Mesenchymal stem cell (in vitro differentiated cells and primary cell): ENCODE data around the gene UHRF2.

ENCODE experiments used
- DNase-seq: peaks from one replicate; pipeline ENCODE4 v3.0.0-alpha.2; 2013
- H2AFZ ChIP-seq: one replicate; pipeline ENCODE4 v1.6.1; 2013; ENCODE audit warnings: low read depth, mild to moderate bottlenecking, control low read depth, inconsistent platforms, low read length, moderate library complexity
- H2AK5ac ChIP-seq: 2 replicates; pipeline ENCODE4 v1.6.1; 2013; ENCODE audit warnings: low read length, moderate library complexity, mild to moderate bottlenecking, inconsistent platforms; ENCODE audit not compliant: severe bottlenecking
- H2BK120ac ChIP-seq: one replicate; pipeline ENCODE4 v1.6.1; 2013; ENCODE audit warnings: low read depth, mild to moderate bottlenecking, inconsistent platforms, low read length, moderate library complexity
- H2BK12ac ChIP-seq, 2 experiments: one replicate each; pipeline ENCODE4 v1.6.1; 2013; ENCODE audit warnings: inconsistent platforms in 2 of 2, low read length in 2 of 2, mild to moderate bottlenecking in 2 of 2, moderate library complexity in 2 of 2, control low read depth in 1 of 2
- H2BK15ac ChIP-seq: one replicate; pipeline ENCODE4 v1.6.1; 2013; ENCODE audit warnings: mild to moderate bottlenecking, low read depth, inconsistent platforms; ENCODE audit not compliant: poor library complexity, severe bottlenecking
- H2BK5ac ChIP-seq: 2 replicates; pipeline ENCODE4 v1.6.1; 2013; ENCODE audit warnings: low read depth, mild to moderate bottlenecking, low read length, control low read depth, inconsistent platforms; ENCODE audit not compliant: poor library complexity, severe bottlenecking
- H3K14ac ChIP-seq, 2 experiments: one replicate each; pipeline ENCODE4 v1.6.1; 2013; ENCODE audit warnings: inconsistent platforms in 2 of 2, low read length in 2 of 2, control low read depth in 1 of 2, mild to moderate bottlenecking in 1 of 2, moderate library complexity in 1 of 2
- H3K18ac ChIP-seq, 2 experiments: one replicate each; pipeline ENCODE4 v1.6.1; 2013; ENCODE audit warnings: inconsistent platforms in 2 of 2, low read length in 2 of 2, control low read depth in 1 of 2, low read depth in 1 of 2, mild to moderate bottlenecking in 1 of 2
- H3K23ac ChIP-seq, 2 experiments: one replicate each; pipeline ENCODE4 v1.6.1; 2013; ENCODE audit warnings: inconsistent platforms in 2 of 2, low read length in 2 of 2, mild to moderate bottlenecking in 2 of 2, moderate library complexity in 2 of 2, control low read depth in 1 of 2
- H3K27ac ChIP-seq: 2 replicates; pipeline ENCODE4 v1.5.1; 2013; ENCODE audit warnings: mild to moderate bottlenecking, moderate library complexity, low read length, control low read depth, inconsistent platforms; ENCODE audit not compliant: poor library complexity, severe bottlenecking
- H3K27me3 ChIP-seq, 2 experiments: 2 replicates each; pipeline versions ENCODE4 v1.6.1 to v1.7.0; 2013; ENCODE audit warnings: low read length in 2 of 2, mild to moderate bottlenecking in 2 of 2, moderate library complexity in 2 of 2, control low read depth in 1 of 2, inconsistent platforms in 1 of 2; ENCODE audit not compliant: control insufficient read depth in 1 of 2, insufficient read depth in 1 of 2
- H3K36me3 ChIP-seq, 2 experiments: 2 replicates each; pipeline versions ENCODE4 v1.6.1 to v1.7.0; 2013; ENCODE audit warnings: low read length in 2 of 2, control low read depth in 1 of 2, inconsistent platforms in 1 of 2, low read depth in 1 of 2, mild to moderate bottlenecking in 1 of 2; ENCODE audit not compliant: insufficient read depth in 2 of 2, control insufficient read depth in 1 of 2
- H3K4ac ChIP-seq, 2 experiments: one replicate each; pipeline ENCODE4 v1.6.1; 2013; ENCODE audit warnings: inconsistent platforms in 2 of 2, low read length in 2 of 2, mild to moderate bottlenecking in 2 of 2, moderate library complexity in 2 of 2, control low read depth in 1 of 2, low read depth in 1 of 2
- H3K4me1 ChIP-seq: 2 replicates; pipeline ENCODE4 v1.6.1; 2013; ENCODE audit warnings: low read depth, low read length, control low read depth; ENCODE audit not compliant: control insufficient read depth, insufficient read depth
- H3K4me2 ChIP-seq: 2 replicates; pipeline ENCODE4 v1.6.1; 2013; ENCODE audit warnings: low read length, mild to moderate bottlenecking, inconsistent platforms; ENCODE audit not compliant: poor library complexity, severe bottlenecking
- H3K4me3 ChIP-seq, 2 experiments: 2 replicates each; pipeline versions ENCODE4 v1.5.1 to v1.7.0; 2013; ENCODE audit warnings: low read length in 2 of 2, mild to moderate bottlenecking in 2 of 2, control low read depth in 1 of 2, low read depth in 1 of 2; ENCODE audit not compliant: insufficient read depth in 1 of 2
- H3K79me1 ChIP-seq: replicated peaks from 2 replicates; pipeline ENCODE4 v1.6.1; 2013; ENCODE audit warnings: mild to moderate bottlenecking, control low read depth, low read length, inconsistent platforms; ENCODE audit not compliant: poor library complexity, severe bottlenecking
- H3K9ac ChIP-seq: 2 replicates; pipeline ENCODE4 v1.7.0; 2013; ENCODE audit warnings: mild to moderate bottlenecking, low read length, moderate library complexity
- H3K9me3 ChIP-seq: 2 replicates; pipeline ENCODE4 v1.7.0; 2013; ENCODE audit warnings: mild to moderate bottlenecking, low read length; ENCODE audit not compliant: control insufficient read depth
- H4K8ac ChIP-seq: one replicate; pipeline ENCODE4 v1.6.1; 2013; ENCODE audit warnings: inconsistent platforms, mild to moderate bottlenecking, low read length, moderate library complexity
- H4K91ac ChIP-seq: one replicate; pipeline ENCODE4 v1.6.1; 2013; ENCODE audit warnings: mild to moderate bottlenecking, low read length, inconsistent platforms
- WGBS: methylation state at CpG from one replicate; pipeline ENCODE4 v1.1.7; 2013; ENCODE audit warnings: mixed read lengths; 5-methylcytosine and 5-hydroxymethylcytosine counted together

The UHRF2 gene

GRCh38 chr9:6410633-6411032 lies 2.4 kb upstream of the UHRF2 start:
- Histone ChIP-seq H3K4me3 (no peak overlapping the region), H3K4me2 (no peak overlapping the region), H2BK120ac (no peak overlapping the region), H3K27ac (no peak overlapping the region), H3K36me3 (no peaks in the 10 kb centered on the region), H3K4ac (no peak overlapping the region), H3K79me1 (no peaks in the 10 kb centered on the region), H3K9ac (no peak overlapping the region), H3K27me3 (no peaks in the 10 kb centered on the region), H3K23ac (no peak overlapping the region), H3K9me3 (no peaks in the 10 kb centered on the region), H2AK5ac (no peak overlapping the region), H2BK12ac (no peak overlapping the region), H4K91ac (no peak overlapping the region), H3K4me1 (peaks cover 5% of the 10 kb centered on the region), H2BK15ac (no peak overlapping the region), H4K8ac (no peak overlapping the region), H2BK5ac (no peak overlapping the region), H3K14ac (no peak overlapping the region), H2AFZ (no peak overlapping the region), H3K18ac (no peak overlapping the region)
- no peak for DNase-seq
- WGBS: 94% methylated on average over 2 of the region's 4 CpGs

- H2BK120ac ChIP-seq: peak overlapping the region; percentile 77
- H4K8ac ChIP-seq: peak overlapping the region; percentile 93
- under 1% methylated on average over 92 of the region's 92 CpGs for WGBS
- peak overlapping the region; percentile 35 for H2AK5ac ChIP-seq
- H3K9me3 ChIP-seq: no peaks in the 10 kb centered on the region
- peak overlapping the region; percentile 94 to 99 for H3K4ac ChIP-seq
- H3K9ac ChIP-seq: peak overlapping the region; percentile 95
- H3K4me2 ChIP-seq: peak overlapping the region; percentile 79
- H2AFZ ChIP-seq: peak overlapping the region; percentile 94
- peak overlapping the region; percentile 97 to 98 for H3K18ac ChIP-seq
- H3K27ac ChIP-seq: peak overlapping the region; percentile 93
- H3K79me1 ChIP-seq: no peaks in the 10 kb centered on the region
- H3K36me3 ChIP-seq: peaks cover 3 to 7% of the 10 kb centered on the region in 2 experiments
- DNase-seq: no peak
- peak overlapping the region; percentile 81 for H2BK5ac ChIP-seq
- H3K4me3 ChIP-seq: peak overlapping the region; percentile 82 to 99
- no peaks in the 10 kb centered on the region for H3K27me3 ChIP-seq
- H3K14ac ChIP-seq: peak overlapping the region; percentile 65 to 99
- H3K4me1 ChIP-seq: peaks cover 8% of the 10 kb centered on the region
- peak overlapping the region in 1 of 2 experiments; percentile 78 for H2BK12ac ChIP-seq
- peak overlapping the region; percentile 83 for H2BK15ac ChIP-seq
- H3K23ac ChIP-seq: peak overlapping the region; percentile 84 to 98
- H4K91ac ChIP-seq: peak overlapping the region; percentile 88
These were observed 607 bp downstream of the UHRF2 start for GRCh38 chr9:6413365-6414246.

GRCh38 chr9:6414247-6414641 lies 1.2 kb downstream of the UHRF2 start:
- peak overlapping the region; percentile 82 to 99 for H3K4me3 ChIP-seq
- peak; percentile 65 for DNase-seq
- H2BK12ac ChIP-seq: no peak overlapping the region
- no peak overlapping the region for H2AK5ac ChIP-seq
- no peak overlapping the region for H4K8ac ChIP-seq
- peaks cover 3 to 7% of the 10 kb centered on the region in 2 experiments for H3K36me3 ChIP-seq
- H3K27me3 ChIP-seq: no peaks in the 10 kb centered on the region
- no peaks in the 10 kb centered on the region for H3K9me3 ChIP-seq
- H3K4me1 ChIP-seq: peaks cover 8% of the 10 kb centered on the region
- H3K4ac ChIP-seq: peak overlapping the region; percentile 94 to 99
- H3K14ac ChIP-seq: no peak overlapping the region
- peak overlapping the region; percentile 93 for H3K27ac ChIP-seq
- no peak overlapping the region for H2BK120ac ChIP-seq
- H3K4me2 ChIP-seq: peak overlapping the region; percentile 79
- WGBS: 0% methylated on average over 6 of the region's 11 CpGs
- H2BK15ac ChIP-seq: peak overlapping the region; percentile 83
- no peaks in the 10 kb centered on the region for H3K79me1 ChIP-seq
- H2BK5ac ChIP-seq: peak overlapping the region; percentile 79
- H4K91ac ChIP-seq: no peak overlapping the region
- H2AFZ ChIP-seq: no peak overlapping the region
- no peak overlapping the region for H3K23ac ChIP-seq
- H3K9ac ChIP-seq: peak overlapping the region; percentile 95
- H3K18ac ChIP-seq: peak overlapping the region in 1 of 2 experiments; percentile 98

- peak overlapping the region in 1 of 2 experiments; percentile 82 for H3K4me3 ChIP-seq
- no peak overlapping the region for H2AFZ ChIP-seq
- H4K8ac ChIP-seq: no peak overlapping the region
- H3K36me3 ChIP-seq: peaks cover 3 to 7% of the 10 kb centered on the region in 2 experiments
- H3K9me3 ChIP-seq: no peaks in the 10 kb centered on the region
- no peak overlapping the region for H3K18ac ChIP-seq
- H2BK15ac ChIP-seq: no peak overlapping the region
- no peak overlapping the region for H3K4ac ChIP-seq
- no peak overlapping the region for H2BK12ac ChIP-seq
- no peak overlapping the region for H4K91ac ChIP-seq
- H3K4me1 ChIP-seq: peaks cover 8% of the 10 kb centered on the region
- WGBS: 81% methylated on average over 4 of the region's 5 CpGs
- no peak overlapping the region for H3K23ac ChIP-seq
- no peak overlapping the region for H2BK120ac ChIP-seq
- H3K9ac ChIP-seq: peak overlapping the region; percentile 95
- H2AK5ac ChIP-seq: no peak overlapping the region
- no peak overlapping the region for H3K14ac ChIP-seq
- H3K4me2 ChIP-seq: peak overlapping the region; percentile 35
- H2BK5ac ChIP-seq: no peak overlapping the region
- no peaks in the 10 kb centered on the region for H3K79me1 ChIP-seq
- H3K27ac ChIP-seq: no peak overlapping the region
- DNase-seq: peak; percentile 11
- no peaks in the 10 kb centered on the region for H3K27me3 ChIP-seq
These were observed 2.3 kb downstream of the UHRF2 start for GRCh38 chr9:6415266-6415665.
